ENCODE data around the gene B4GAT1.

Gene B4GAT1

GRCh38 chr11:66328031-66328301 lies 19.5 kb downstream of the B4GAT1 start:
- H3K27ac ChIP-seq = peak overlapping the region; percentile 9; the same call in 1 of the 2 replicates
- TF ChIP-seq CTCF (conservative IDR thresholded peaks at IDR 0.05) = no peak

- TF ChIP-seq CTCF (conservative IDR thresholded peaks at IDR 0.05) = no peak
- H3K27ac ChIP-seq = no peak overlapping the region; the same call in 1 of the 2 replicates
These were observed 20.0 kb downstream of the B4GAT1 start for GRCh38 chr11:66327171-66328030.

- TF ChIP-seq CTCF (conservative IDR thresholded peaks at IDR 0.05) = no peak
- H3K27ac ChIP-seq = no peak overlapping the region
These were observed 20.9 kb downstream of the B4GAT1 start for GRCh38 chr11:66326261-66327111.

- H3K27ac ChIP-seq = no peak overlapping the region
- no peak for TF ChIP-seq CTCF (conservative IDR thresholded peaks at IDR 0.05)
These were observed 22.2 kb downstream of the B4GAT1 start for GRCh38 chr11:66325263-66325671.

GRCh38 chr11:66324664-66325063 lies 22.8 kb downstream of the B4GAT1 start:
- TF ChIP-seq CTCF (conservative IDR thresholded peaks at IDR 0.05) = no peak
- H3K27ac ChIP-seq = no peak overlapping the region

GRCh38 chr11:66323684-66324083 lies 23.7 kb downstream of the B4GAT1 start:
- TF ChIP-seq CTCF (conservative IDR thresholded peaks at IDR 0.05) = no peak
- no peak overlapping the region for H3K27ac ChIP-seq

GRCh38 chr11:66322732-66323427 lies 24.5 kb downstream of the B4GAT1 start:
- TF ChIP-seq CTCF (conservative IDR thresholded peaks at IDR 0.05) = no peak
- no peak overlapping the region for H3K27ac ChIP-seq

Data from VCaP (cell line).